Ovary (tissue), 3 donors: ENCODE results near the gene CYTL1.

Experiments used
- POLR2A ChIP-seq: fragments of 450-650 bp; IDR thresholded peaks from one replicate; pipeline ENCODE4 v1.6.1; 2017; ENCODE audit warnings: antibody characterized with exemption, mild to moderate bottlenecking, moderate library complexity
- TF ChIP-seq, protein P1 (sequence below), 3 donors: fragments of 450-650 bp in 2 of 3; fragments of 200-600 bp in 1 of 3; IDR thresholded peaks; one replicate each; pipeline versions ENCODE4 v1.5.1 to v1.8.0; 2016 to 2022; ENCODE audit warnings: antibody characterized with exemption in 3 of 3, mild to moderate bottlenecking in 1 of 3
- donor health status: DM: no; HTN: no; CAD: no.

DNA sequence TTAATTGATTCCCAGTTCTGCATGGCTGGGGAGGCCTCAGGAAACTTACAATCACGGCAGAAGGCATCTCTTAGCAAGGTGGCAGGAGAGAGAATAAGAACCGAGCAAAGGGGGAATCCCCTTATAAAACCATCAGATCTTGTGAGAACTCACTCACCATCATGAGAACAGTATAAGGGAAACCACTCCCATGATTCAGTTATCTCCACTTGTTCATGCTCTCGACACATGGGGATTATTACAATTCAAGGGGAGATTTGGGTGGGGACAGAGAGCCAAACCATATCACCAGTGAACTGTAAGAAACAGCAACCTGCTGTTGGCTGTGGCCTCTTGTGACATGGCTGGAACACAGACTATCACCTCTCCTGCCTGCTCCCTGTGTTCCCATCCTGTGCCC is 7.1 kb upstream of the CYTL1 start:
- TF ChIP-seq, protein P1, sequence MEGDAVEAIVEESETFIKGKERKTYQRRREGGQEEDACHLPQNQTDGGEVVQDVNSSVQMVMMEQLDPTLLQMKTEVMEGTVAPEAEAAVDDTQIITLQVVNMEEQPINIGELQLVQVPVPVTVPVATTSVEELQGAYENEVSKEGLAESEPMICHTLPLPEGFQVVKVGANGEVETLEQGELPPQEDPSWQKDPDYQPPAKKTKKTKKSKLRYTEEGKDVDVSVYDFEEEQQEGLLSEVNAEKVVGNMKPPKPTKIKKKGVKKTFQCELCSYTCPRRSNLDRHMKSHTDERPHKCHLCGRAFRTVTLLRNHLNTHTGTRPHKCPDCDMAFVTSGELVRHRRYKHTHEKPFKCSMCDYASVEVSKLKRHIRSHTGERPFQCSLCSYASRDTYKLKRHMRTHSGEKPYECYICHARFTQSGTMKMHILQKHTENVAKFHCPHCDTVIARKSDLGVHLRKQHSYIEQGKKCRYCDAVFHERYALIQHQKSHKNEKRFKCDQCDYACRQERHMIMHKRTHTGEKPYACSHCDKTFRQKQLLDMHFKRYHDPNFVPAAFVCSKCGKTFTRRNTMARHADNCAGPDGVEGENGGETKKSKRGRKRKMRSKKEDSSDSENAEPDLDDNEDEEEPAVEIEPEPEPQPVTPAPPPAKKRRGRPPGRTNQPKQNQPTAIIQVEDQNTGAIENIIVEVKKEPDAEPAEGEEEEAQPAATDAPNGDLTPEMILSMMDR (IDR thresholded peaks at IDR 0.05): no peak
- TF ChIP-seq POLR2A: no peak
